HepG2 (cell line): Measurements from ENCODE around the gene S100A7. TPM values are rescaled to one million over a fixed set of nuclear protein-coding genes. Genes with fewer than 3 reads are reported as not detected.

Experiments used
- ATAC-seq: fragments of 200-7000 bp; cut with Tn5 transposase; 3 replicates; pipeline ENCODE4 v1.9.1; 2020; ENCODE audit warnings: mild to moderate bottlenecking, moderate library complexity
- BruUV-seq: library from RNA; stranded (reverse); fragments of 400-500 nt; replicated peaks from 2 replicates; lab custom pipeline; 2021; lab: Mats Ljungman, UMichigan
- CTCF ChIA-PET: fragments of 300-600 bp; formaldehyde crosslinking; extraction: SDS; loops from one replicate; lab custom pipeline; 2021; ENCODE audit warnings: low total read pairs, inconsistent platforms, low intra/inter-chr PET ratio; lab: Yijun Ruan, JAX
- POLR2A ChIA-PET: fragments of 350-600 bp; sonication (Branson Sonifier 250); formaldehyde crosslinking; loops from one replicate; lab custom pipeline; 2020; ENCODE audit warnings: antibody characterized with exemption, inconsistent platforms; lab: Yijun Ruan, JAX
- DNase-seq: peaks from one replicate; pipeline ENCODE4 v3.0.0-alpha.2; 2015; ENCODE audit warnings: low spot score
- FAIRE-seq: peaks from 3 replicates; lab custom pipeline; 2011; peaks lifted over from hg19 to GRCh38; lab: Jason Lieb, UNC
- H2AFZ ChIP-seq: one replicate; pipeline ENCODE4 v1.6.1; 2011; ENCODE audit warnings: low read length, inconsistent platforms
- H3K27ac ChIP-seq: fragments of 300-600 bp; 3 replicates; pipeline ENCODE4 v1.8.0; 2011; ENCODE audit warnings: mixed run types, mild to moderate bottlenecking, mixed read lengths, low read length, inconsistent platforms; ENCODE audit not compliant: insufficient read depth; ENCODE audit errors: extremely low read length
- H3K27me3 ChIP-seq, 2 experiments: fragments of 200-600 bp in 1 of 2; 2 replicates in 1 of 2; 3 replicates in 1 of 2; pipeline versions ENCODE4 v1.6.0 to v1.8.0; 2011; ENCODE audit warnings: low read length in 2 of 2, mild to moderate bottlenecking in 2 of 2, moderate library complexity in 2 of 2, inconsistent platforms in 1 of 2; ENCODE audit not compliant: insufficient read depth in 2 of 2, control insufficient read depth in 1 of 2
- H3K36me3 ChIP-seq, 2 experiments: fragments of 200-600 bp in 1 of 2; replicated peaks in 1 of 2; 2 replicates in 1 of 2; 3 replicates in 1 of 2; pipeline versions ENCODE4 v1.5.1 to v1.8.0; 2011; ENCODE audit warnings: low read length in 2 of 2, inconsistent platforms in 1 of 2; ENCODE audit not compliant: insufficient read depth in 2 of 2, control insufficient read depth in 1 of 2
- H3K4me1 ChIP-seq: 2 replicates; pipeline ENCODE4 v1.5.1; 2012; ENCODE audit warnings: low read length, inconsistent platforms; ENCODE audit not compliant: insufficient read depth
- H3K4me2 ChIP-seq: 2 replicates; pipeline ENCODE4 v1.6.0; 2011; ENCODE audit warnings: low read depth, low read length, inconsistent platforms
- H3K4me3 ChIP-seq, 3 experiments: fragments of 200-600 bp in 1 of 3; sonication (generic), shearing (Covaris generic) in 1 of 3; replicated peaks in 1 of 3; 2 replicates each; pipeline ENCODE4 v1.5.1; 2011 to 2016; ENCODE audit warnings: low read length in 3 of 3, inconsistent platforms in 2 of 3, low read depth in 2 of 3, mild to moderate bottlenecking in 2 of 3, control low read depth in 1 of 3, mixed read lengths in 1 of 3; ENCODE audit not compliant: insufficient read depth in 1 of 3
- H3K79me2 ChIP-seq: one replicate; pipeline ENCODE4 v1.6.1; 2011; ENCODE audit warnings: low read length, inconsistent platforms; ENCODE audit not compliant: insufficient read depth
- H3K9ac ChIP-seq: 2 replicates; pipeline ENCODE4 v1.6.0; 2011; ENCODE audit warnings: mild to moderate bottlenecking, low read depth, low read length, inconsistent platforms; ENCODE audit not compliant: insufficient read depth
- H3K9me3 ChIP-seq: 2 replicates; pipeline ENCODE4 v1.5.1; 2012; ENCODE audit warnings: mild to moderate bottlenecking, low read length
- H4K20me1 ChIP-seq: 2 replicates; pipeline ENCODE4 v1.6.0; 2011; ENCODE audit warnings: inconsistent platforms, mild to moderate bottlenecking, low read length, moderate library complexity; ENCODE audit not compliant: insufficient read depth
- SRSF1 ChIP-seq: fragments of 200-400 bp; formaldehyde crosslinking; optimal IDR thresholded peaks from 2 replicates; pipeline ENCODE3; 2017; ENCODE audit warnings: mild to moderate bottlenecking, low read depth, low read length, moderate library complexity
- ZBTB20 ChIP-seq: sonication (generic); formaldehyde crosslinking; IDR thresholded peaks from 2 replicates; pipeline ENCODE4 v1.8.1; 2023; ENCODE audit warnings: missing genetic modification reagents, low read depth, mild to moderate bottlenecking, borderline replicate concordance
- ZBTB7B ChIP-seq: sonication (generic); formaldehyde crosslinking; IDR thresholded peaks from 2 replicates; pipeline ENCODE4 v1.4.0; 2020; ENCODE audit warnings: missing genetic modification reagents
- ZNF121 ChIP-seq: sonication (generic); formaldehyde crosslinking; IDR thresholded peaks from 2 replicates; pipeline ENCODE4 v1.5.0; 2020; ENCODE audit warnings: mild to moderate bottlenecking, missing genetic modification reagents
- ZNF124 ChIP-seq: sonication (generic); formaldehyde crosslinking; IDR thresholded peaks from 2 replicates; pipeline ENCODE4 v1.4.0; 2020; ENCODE audit warnings: missing genetic modification reagents
- ZNF354B ChIP-seq: sonication (generic); formaldehyde crosslinking; IDR thresholded peaks from 2 replicates; pipeline ENCODE4 v1.8.0; 2022; ENCODE audit warnings: mild to moderate bottlenecking, missing genetic modification reagents
- ZNF570 ChIP-seq: sonication (generic); formaldehyde crosslinking; IDR thresholded peaks from 2 replicates; pipeline ENCODE4 v1.4.0; 2020; ENCODE audit warnings: mild to moderate bottlenecking, missing genetic modification reagents, borderline replicate concordance
- ZNF724P ChIP-seq: sonication (generic); formaldehyde crosslinking; IDR thresholded peaks from 2 replicates; pipeline ENCODE4 v1.8.0; 2022; ENCODE audit warnings: missing genetic modification reagents, borderline replicate concordance
- WGBS: methylation state at CpG from one replicate; pipeline ENCODE4 v1.1.6; 2017; ENCODE audit warnings: low lambda C conversion rate; 5-methylcytosine and 5-hydroxymethylcytosine counted together
- in situ Hi-C: cut with HindIII; loops from 2 replicates; pipeline ENCODE4 v1.10.0; 2017; ENCODE audit warnings: low pct_unique_long_range_greater_than_20kb; ENCODE audit not compliant: extremely low pct_ligation_motif_present
- intact Hi-C: fragments of 100-400 bp; cut with micrococcal nuclease; formaldehyde crosslinking; loops from one replicate; pipeline ENCODE4 v1.10.0; 2022; ENCODE audit not compliant: unreplicated experiment
- polyA plus RNA-seq, 8 experiments: library from polyadenylated mRNA; depleted of rRNA in 3 of 8; stranded (reverse) in 7 of 8; unstranded in 1 of 8; fragments of >200 nt; fragmentation: Illumina TruSeq in 4 of 8; extraction: Trizol in 4 of 8; gene quantifications; 2 replicates each; pipeline versions ENCODE4 v1.2.1 to v1.2.3, GENCODE V29; 2011 to 2016; ENCODE audit warnings: low read depth in 4 of 8, missing spikeins in 1 of 8, mixed read lengths in 1 of 8; ENCODE audit not compliant: insufficient read depth in 1 of 8
- total RNA-seq, 5 experiments: library from RNA; depleted of rRNA; stranded (reverse); fragments of >200 nt; fragmentation: Illumina TruSeq; extraction: Trizol; gene quantifications; 2 replicates each; pipeline ENCODE4 v1.2.3, GENCODE V29; 2016; ENCODE audit warnings: low read depth in 1 of 5
- TF ChIP-seq, protein P1 (sequence below): sonication (generic); formaldehyde crosslinking; IDR thresholded peaks from 2 replicates; pipeline ENCODE4 v1.4.0; 2020; ENCODE audit warnings: missing genetic modification reagents
- TF ChIP-seq, protein P2 (sequence below): sonication (generic); formaldehyde crosslinking; IDR thresholded peaks from 2 replicates; pipeline ENCODE4 v1.4.0; 2020; ENCODE audit warnings: mild to moderate bottlenecking, missing genetic modification reagents, borderline replicate concordance
- TF ChIP-seq, protein P3 (sequence below): sonication (generic); formaldehyde crosslinking; IDR thresholded peaks from 2 replicates; pipeline ENCODE4 v1.4.0; 2020; ENCODE audit warnings: mild to moderate bottlenecking, missing genetic modification reagents

The S100A7 gene
- total and polyA plus RNA-seq, 2 of the 13 experiments (the other 11 are each of a cell fraction or from before 2014, with no cell fraction given), result not detected

DNA sequence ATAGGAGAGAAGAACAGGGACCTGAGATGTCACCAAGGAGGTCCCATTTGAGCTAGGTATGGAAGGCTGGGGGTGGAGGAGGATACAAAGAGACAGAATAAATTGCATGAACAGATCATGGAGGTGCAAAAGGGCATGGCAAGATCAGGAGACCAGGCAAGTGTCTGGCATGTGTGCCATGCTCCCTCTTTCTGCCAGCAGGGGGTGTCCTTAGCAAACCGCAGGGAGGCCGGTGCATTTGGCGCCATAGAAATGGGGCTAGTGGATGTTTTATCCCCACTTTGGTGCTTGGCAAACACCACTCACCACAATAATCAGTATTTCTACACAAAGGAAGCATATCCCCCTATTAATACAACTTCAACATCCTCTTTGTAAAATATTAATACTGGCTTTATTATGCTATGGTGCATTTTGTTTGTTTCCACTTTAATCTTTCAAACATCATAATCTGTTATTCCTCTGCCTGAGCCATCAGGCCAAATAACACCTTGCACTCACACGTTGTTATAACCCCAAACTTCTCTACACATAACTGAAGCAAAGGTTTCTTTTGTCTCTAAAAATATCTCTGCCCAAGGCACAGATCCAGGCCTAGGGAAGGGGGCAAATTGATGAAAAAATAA lies 49.4 kb upstream of the S100A7 start (continued):
- TF ChIP-seq, protein P1, sequence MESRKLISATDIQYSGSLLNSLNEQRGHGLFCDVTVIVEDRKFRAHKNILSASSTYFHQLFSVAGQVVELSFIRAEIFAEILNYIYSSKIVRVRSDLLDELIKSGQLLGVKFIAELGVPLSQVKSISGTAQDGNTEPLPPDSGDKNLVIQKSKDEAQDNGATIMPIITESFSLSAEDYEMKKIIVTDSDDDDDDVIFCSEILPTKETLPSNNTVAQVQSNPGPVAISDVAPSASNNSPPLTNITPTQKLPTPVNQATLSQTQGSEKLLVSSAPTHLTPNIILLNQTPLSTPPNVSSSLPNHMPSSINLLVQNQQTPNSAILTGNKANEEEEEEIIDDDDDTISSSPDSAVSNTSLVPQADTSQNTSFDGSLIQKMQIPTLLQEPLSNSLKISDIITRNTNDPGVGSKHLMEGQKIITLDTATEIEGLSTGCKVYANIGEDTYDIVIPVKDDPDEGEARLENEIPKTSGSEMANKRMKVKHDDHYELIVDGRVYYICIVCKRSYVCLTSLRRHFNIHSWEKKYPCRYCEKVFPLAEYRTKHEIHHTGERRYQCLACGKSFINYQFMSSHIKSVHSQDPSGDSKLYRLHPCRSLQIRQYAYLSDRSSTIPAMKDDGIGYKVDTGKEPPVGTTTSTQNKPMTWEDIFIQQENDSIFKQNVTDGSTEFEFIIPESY, result peak; percentile 91
- TF ChIP-seq ZNF724P (CRISPR knock-in tag) (no peak), ZNF354B (CRISPR knock-in tag) (no peak)

DNA sequence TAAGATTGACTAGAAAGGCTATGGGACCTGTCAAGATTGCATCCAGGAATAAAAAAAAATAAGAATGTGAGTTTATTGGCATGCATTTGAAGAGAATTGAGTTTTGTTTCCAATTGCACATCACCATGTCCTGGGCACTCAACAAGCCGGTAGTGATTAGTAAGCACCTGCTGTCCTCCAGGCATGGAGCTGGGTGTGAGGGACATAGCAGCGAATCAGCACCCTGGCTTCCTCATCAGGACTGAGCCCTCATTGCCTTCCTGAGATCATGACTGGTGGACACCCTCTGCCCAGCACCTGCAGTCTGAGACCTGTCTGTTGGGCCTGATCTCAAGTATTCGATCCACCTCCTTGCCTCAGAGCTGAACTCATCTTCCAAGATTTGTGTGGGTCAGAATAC lies 48.6 kb upstream of the S100A7 start:
- ChIA-PET CTCF (interaction anchor here (0.6 to 4.2 kb wide), 5 partner anchors 24 to 157 kb away, joined by 3 to 63 read pairs (median 6); partner anchors contain the start of genes S100A1 and S100A13), POLR2A (interaction anchor here (1.2 kb wide), 1 partner anchor 139 kb away, joined by 3 read pairs; no protein-coding TSS in a partner anchor)
- no peak overlapping the region for H2AFZ ChIP-seq
- no peaks in the 10 kb centered on the region; a peak in 2 of 5 replicates for H3K27me3 ChIP-seq
- BruUV-seq, result no TSS peak
- in situ Hi-C loops (loop anchor here (5.0 kb wide), 2 partner anchors 58 to 118 kb away; partner anchors contain the start of genes S100A1, S100A13 and S100A2), intact Hi-C loops (loop anchor here (10.0 kb wide), 1 partner anchor 236 kb away; no protein-coding TSS in a partner anchor)
- H3K9me3 ChIP-seq, result no peaks in the 10 kb centered on the region
- H3K36me3 ChIP-seq, result no peaks in the 10 kb centered on the region
- H3K27ac ChIP-seq, result no peak overlapping the region
- WGBS, result 67% methylated on average over 3 of the region's 3 CpGs
- ATAC-seq (no peak), FAIRE-seq (no peak), DNase-seq (no peak)
- H3K9ac ChIP-seq, result no peak overlapping the region
- H3K4me3 ChIP-seq, result no peak overlapping the region
- no peaks in the 10 kb centered on the region for H3K79me2 ChIP-seq
- H3K4me2 ChIP-seq, result no peak overlapping the region
- H3K4me1 ChIP-seq, result peaks cover 36% of the 10 kb centered on the region
- H4K20me1 ChIP-seq, result no peaks in the 10 kb centered on the region
- TF ChIP-seq, protein P2, sequence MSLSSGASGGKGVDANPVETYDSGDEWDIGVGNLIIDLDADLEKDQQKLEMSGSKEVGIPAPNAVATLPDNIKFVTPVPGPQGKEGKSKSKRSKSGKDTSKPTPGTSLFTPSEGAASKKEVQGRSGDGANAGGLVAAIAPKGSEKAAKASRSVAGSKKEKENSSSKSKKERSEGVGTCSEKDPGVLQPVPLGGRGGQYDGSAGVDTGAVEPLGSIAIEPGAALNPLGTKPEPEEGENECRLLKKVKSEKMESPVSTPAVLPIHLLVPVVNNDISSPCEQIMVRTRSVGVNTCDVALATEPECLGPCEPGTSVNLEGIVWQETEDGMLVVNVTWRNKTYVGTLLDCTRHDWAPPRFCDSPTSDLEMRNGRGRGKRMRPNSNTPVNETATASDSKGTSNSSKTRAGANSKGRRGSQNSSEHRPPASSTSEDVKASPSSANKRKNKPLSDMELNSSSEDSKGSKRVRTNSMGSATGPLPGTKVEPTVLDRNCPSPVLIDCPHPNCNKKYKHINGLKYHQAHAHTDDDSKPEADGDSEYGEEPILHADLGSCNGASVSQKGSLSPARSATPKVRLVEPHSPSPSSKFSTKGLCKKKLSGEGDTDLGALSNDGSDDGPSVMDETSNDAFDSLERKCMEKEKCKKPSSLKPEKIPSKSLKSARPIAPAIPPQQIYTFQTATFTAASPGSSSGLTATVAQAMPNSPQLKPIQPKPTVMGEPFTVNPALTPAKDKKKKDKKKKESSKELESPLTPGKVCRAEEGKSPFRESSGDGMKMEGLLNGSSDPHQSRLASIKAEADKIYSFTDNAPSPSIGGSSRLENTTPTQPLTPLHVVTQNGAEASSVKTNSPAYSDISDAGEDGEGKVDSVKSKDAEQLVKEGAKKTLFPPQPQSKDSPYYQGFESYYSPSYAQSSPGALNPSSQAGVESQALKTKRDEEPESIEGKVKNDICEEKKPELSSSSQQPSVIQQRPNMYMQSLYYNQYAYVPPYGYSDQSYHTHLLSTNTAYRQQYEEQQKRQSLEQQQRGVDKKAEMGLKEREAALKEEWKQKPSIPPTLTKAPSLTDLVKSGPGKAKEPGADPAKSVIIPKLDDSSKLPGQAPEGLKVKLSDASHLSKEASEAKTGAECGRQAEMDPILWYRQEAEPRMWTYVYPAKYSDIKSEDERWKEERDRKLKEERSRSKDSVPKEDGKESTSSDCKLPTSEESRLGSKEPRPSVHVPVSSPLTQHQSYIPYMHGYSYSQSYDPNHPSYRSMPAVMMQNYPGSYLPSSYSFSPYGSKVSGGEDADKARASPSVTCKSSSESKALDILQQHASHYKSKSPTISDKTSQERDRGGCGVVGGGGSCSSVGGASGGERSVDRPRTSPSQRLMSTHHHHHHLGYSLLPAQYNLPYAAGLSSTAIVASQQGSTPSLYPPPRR (CRISPR knock-in tag), result no peak
- TF ChIP-seq ZNF124 (no peak), ZNF570 (no peak), ZBTB20 (CRISPR knock-in tag) (no peak), ZBTB7B (CRISPR knock-in tag) (no peak), SRSF1 (no peak), ZNF121 (CRISPR knock-in tag) (no peak)
- TF ChIP-seq, protein P3, sequence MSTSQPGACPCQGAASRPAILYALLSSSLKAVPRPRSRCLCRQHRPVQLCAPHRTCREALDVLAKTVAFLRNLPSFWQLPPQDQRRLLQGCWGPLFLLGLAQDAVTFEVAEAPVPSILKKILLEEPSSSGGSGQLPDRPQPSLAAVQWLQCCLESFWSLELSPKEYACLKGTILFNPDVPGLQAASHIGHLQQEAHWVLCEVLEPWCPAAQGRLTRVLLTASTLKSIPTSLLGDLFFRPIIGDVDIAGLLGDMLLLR, result no peak
